ENCODE measurements around the gene GET3.

- TF ChIP-seq E2F1 (CRISPR knock-in tag; IDR thresholded peaks at IDR 0.05) (no peak), SMYD3 (CRISPR knock-in tag; IDR thresholded peaks at IDR 0.05) (no peak), KAT8 (CRISPR knock-in tag; IDR thresholded peaks at IDR 0.05) (no peak), CTCF (CRISPR knock-in tag; IDR thresholded peaks at IDR 0.05) (peak; percentile 40; the same call in 1 of the 2 replicates), SP4 (CRISPR knock-in tag; IDR thresholded peaks at IDR 0.05) (no peak; the same call in 1 of the 2 replicates), RFX5 (IDR thresholded peaks at IDR 0.05; ENCODE audit: low read depth, low read length) (no peak), ZNF766 (CRISPR knock-in tag; IDR thresholded peaks at IDR 0.05; ENCODE audit: borderline replicate concordance) (no peak), SNAPC2 (CRISPR knock-in tag; IDR thresholded peaks at IDR 0.05) (no peak), ZNF563 (CRISPR knock-in tag; IDR thresholded peaks at IDR 0.05) (peak; percentile 23; the same call in 1 of the 2 replicates), CREB1 (IDR thresholded peaks at IDR 0.05) (peak; percentile 56), CREB1 (CRISPR knock-in tag; IDR thresholded peaks at IDR 0.05) (no peak), ZBTB39 (CRISPR knock-in tag; IDR thresholded peaks at IDR 0.05) (no peak)
Measured at GRCh38 chr19:12782424-12783290, 45.4 kb downstream of the GET3 start.

Data from HepG2 (cell line).